GM12874 (cell line): Measurements from ENCODE around the gene ACIN1.

ENCODE experiments used
- CTCF ChIP-seq: IDR thresholded peaks from 2 replicates; pipeline ENCODE4 v1.5.1; 2011; ENCODE audit warnings: low read depth, mild to moderate bottlenecking, control low read depth, low read length, moderate library complexity; ENCODE audit not compliant: insufficient read depth

Gene ACIN1

DNA sequence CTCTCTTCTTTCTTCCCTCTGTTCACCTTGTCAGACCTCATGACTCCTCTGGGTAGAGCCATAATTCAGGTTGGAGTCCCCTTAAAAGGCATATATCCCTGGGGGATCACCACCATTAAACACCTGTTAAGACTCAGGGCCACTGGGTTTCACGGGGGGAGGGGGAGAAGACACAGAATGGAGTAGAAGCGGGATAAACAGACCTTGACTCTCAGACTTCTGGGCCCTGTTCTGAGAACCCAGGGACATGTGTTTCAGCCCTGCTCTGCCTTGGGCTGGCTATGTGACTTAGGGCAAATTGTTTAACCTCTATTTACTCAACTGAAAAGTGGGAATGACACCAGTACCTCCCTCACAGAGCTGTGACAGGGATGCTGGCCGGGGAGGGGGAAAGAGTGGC is 42.3 kb downstream of the ACIN1 start:
- no peak for TF ChIP-seq CTCF

DNA sequence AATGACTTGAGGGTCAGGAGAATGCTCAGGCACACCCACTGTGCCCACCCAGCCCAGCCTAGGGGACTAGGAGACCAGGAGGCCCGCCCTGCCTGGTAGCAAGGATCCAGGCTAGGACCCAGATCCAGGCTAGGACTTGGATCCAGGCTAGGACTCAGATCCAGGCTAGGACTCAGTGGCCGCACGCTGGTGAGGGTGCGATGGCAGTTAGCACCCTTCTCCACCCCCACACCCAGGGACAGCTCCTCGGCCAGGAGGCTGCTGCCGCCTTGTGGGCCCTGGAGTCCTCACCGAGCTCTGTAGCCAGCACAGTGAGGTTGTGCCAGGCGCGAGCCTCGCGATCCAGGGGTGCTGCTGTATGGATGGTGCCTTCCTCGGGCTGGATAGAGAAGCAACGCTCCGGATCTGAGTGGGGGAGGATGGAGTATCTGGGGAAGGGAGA is 42.7 kb downstream of the ACIN1 start:
- no peak for TF ChIP-seq CTCF

DNA sequence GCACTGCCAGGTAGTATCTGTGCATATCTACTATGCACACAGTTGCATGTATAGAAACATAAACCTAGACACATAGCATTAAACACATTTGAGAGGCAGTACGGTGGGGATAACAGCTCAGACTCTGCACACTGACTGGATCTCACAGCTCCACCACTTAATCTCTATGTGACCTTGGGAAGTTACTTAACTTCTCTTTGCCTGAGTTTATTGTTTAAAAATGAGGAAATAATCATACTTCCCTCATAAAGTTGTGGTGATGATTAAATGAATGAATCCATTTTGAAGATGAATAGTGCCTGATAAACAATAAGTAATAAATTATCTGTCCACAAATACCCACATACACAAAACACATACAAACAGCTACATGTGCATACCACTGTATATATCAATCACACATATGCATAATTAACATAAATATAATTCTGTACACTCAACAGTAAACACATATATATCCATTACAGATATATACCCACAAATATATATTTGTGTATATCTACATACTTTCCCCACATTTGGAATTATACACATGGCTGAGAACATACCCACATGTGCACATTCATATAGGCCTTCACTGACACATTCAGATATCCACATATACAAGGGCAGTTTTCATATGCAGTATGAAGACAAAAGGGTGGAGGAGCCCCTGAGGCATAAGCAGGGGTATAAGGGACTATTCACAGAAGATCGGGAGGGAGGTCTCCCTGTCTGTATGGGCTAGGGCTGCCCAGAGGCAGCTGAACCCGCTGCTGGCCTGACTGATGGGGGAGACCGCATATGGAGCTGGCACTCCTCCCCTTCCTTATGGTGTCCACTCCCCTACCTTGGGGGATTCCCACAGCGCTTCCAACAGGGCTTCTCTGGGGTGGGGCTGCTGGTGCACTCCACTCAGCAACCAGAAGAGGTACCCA is 43.5 kb downstream of the ACIN1 start:
- no peak for TF ChIP-seq CTCF

DNA sequence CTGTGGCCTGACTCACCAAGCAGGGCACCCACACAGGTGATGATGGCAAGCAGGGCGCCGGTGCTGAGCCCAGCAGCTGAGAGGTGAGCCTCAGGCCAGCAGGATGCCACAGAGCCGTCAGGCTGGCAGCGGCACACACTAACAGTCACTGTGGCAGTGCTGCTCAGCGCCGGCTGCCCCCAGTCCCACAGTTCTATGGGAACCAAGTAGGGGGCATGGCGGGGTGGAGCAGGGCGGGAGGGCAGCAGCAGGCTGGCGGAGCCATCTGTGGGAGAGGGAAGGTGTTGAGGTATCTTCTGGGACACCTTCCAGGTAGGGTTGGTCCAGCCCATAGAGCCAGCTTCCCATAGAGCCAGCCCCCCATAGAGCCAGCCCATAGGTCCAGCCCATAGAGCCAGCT is 45.9 kb downstream of the ACIN1 start:
- TF ChIP-seq CTCF: no peak

GRCh38 chr14:23047751-23048693 is 46.9 kb downstream of the ACIN1 start:
- TF ChIP-seq CTCF: no peak

GRCh38 chr14:23047034-23047634 is 47.8 kb downstream of the ACIN1 start:
- TF ChIP-seq CTCF: no peak
